GM21423 (cell line): Measurements from ENCODE around the gene HDLBP.

Experiments
- ATAC-seq: cut with Tn5 transposase; IDR thresholded peaks from one replicate; pipeline ENCODE4 v1.9.1; 2021; ENCODE audit warnings: mild to moderate bottlenecking, moderate library complexity; ENCODE audit not compliant: unreplicated experiment

HDLBP gene

GRCh38 chr2:241258505-241259280, 56.8 kb downstream of the HDLBP start:
- no peak for ATAC-seq

DNA sequence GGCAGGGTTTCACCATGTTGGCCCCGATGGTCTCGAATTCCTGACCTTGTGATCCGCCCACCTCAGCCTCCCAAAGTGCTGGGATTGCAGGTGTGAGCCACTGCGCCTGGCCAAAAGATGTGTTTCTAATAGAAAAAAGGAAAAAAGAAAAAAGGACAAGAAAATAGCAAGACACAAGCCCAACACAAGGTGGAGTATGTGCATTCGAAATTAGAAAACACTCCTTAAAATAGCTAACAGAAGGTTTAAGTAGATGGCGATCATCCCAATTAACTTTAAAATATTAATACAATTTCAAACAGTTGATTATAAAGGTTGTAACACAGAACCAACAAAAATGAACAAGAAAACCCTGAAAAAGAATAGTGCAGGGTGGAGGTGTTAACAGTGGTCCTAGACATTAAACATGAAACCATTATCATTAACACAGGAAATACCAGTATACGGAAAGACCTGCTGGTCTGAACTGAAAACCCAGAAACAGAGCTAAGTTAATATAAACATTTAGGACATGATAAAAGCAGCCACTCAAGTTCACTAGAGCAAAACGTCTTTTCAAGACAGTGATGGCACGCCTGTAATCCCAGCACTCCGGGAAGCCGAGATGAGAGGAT, 57.9 kb downstream of the HDLBP start:
- ATAC-seq, result no peak

- no peak for ATAC-seq
Measured at GRCh38 chr2:241256168-241256545, 59.3 kb downstream of the HDLBP start.

- ATAC-seq, result no peak
Measured at GRCh38 chr2:241255542-241256167, 59.8 kb downstream of the HDLBP start.

DNA sequence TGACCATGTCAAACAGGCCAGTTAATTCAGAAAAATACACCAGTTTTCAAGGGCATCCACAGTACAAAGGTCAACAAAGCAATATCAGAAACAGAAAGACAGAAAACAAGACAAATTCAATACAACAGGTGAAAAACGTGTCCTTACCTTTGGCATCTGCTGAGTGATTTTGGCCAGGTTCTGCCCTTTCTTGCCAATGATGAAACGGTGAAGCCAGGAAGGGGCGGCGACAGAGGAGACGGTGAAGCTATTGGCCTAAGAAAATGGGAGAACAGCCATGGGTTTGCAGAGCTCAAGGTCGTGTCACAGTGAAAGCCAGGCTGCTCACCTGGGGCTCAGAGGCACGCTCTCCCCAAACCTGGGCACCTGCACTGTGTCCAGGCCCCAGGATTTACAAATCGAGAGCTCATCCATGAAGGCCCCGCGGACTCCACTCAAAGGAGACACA, 60.5 kb downstream of the HDLBP start:
- no peak for ATAC-seq

- ATAC-seq, result no peak
Measured at GRCh38 chr2:241252778-241253475, 62.5 kb downstream of the HDLBP start.

GRCh38 chr2:241249654-241250053, 65.8 kb downstream of the HDLBP start:
- no peak for ATAC-seq

- no peak for ATAC-seq
Measured at GRCh38 chr2:241248897-241249296, 66.6 kb downstream of the HDLBP start.

GRCh38 chr2:241248289-241248688, 67.2 kb downstream of the HDLBP start:
- ATAC-seq, result no peak

DNA sequence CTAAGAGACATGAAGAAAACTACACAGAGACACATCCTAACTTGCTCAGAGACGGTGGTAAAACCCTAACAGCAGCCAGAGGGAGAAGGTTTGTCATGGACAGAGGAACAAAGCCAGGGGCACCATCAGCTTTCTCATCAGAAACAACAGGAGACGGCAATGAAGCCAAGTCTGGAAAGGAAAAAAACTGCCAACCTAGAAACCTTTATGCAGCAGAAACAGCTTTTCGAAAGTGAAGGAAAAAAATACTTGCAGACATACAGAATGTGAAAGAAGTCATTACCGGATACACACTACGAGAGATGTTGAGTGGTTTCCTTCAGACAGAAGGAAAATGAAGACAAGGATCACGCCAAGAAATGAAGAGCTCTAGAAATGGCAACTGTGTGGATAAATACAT, 71.1 kb downstream of the HDLBP start:
- ATAC-seq, result no peak

DNA sequence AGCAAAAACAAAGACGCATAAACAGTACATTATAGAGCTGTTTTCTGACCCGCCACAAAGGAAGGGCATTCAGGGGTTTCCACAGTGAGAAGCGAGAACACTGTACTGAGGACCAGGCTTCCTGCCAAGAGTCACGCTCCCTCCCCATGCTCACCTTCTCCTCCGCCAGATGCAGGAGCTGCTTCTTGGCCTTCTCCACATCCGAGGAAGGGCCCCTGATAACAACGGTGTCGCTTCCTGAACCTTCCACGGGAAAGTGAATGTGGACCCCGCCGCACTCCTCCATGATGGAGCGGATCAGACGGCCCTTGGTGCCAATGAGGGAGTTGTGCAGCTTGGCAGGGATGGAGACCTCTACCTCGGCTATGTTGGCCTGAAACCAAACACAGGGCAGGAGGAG, 73.2 kb downstream of the HDLBP start:
- ATAC-seq, result no peak

GRCh38 chr2:241241669-241242068, 73.8 kb downstream of the HDLBP start:
- ATAC-seq, result no peak

GRCh38 chr2:241240320-241241004, 75.0 kb downstream of the HDLBP start:
- no peak for ATAC-seq

DNA sequence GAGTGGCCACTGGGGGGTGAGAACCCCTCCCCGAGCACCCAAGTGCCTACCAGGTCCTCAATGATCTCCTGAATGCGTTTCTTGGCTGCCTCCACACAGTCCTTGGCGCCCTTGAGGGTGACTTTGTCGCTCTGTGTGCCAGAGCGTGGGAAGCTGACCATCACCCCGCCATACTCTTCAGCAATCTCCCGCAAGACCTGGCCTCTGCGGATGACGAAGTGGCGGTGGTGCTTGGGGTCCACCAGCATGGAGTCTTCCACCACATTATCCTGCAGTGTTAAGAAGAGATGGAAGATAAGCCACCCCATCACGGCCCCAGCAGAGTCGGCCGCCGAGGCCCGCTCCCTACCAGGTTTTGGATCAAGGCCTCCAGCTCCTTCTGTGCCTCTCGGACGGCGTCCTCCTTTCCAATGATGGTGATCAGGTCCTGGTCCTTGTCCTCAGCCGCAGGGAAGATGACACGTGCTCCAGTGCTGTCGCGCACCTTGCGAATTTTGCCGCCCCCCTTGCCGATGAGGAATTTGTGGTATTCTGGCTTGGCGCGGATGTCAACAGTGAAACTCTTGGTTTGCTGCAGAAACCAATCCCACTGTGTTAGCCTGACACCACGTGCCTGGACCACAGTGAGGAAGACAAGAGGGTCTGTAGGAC, 75.8 kb downstream of the HDLBP start:
- ATAC-seq, result no peak

DNA sequence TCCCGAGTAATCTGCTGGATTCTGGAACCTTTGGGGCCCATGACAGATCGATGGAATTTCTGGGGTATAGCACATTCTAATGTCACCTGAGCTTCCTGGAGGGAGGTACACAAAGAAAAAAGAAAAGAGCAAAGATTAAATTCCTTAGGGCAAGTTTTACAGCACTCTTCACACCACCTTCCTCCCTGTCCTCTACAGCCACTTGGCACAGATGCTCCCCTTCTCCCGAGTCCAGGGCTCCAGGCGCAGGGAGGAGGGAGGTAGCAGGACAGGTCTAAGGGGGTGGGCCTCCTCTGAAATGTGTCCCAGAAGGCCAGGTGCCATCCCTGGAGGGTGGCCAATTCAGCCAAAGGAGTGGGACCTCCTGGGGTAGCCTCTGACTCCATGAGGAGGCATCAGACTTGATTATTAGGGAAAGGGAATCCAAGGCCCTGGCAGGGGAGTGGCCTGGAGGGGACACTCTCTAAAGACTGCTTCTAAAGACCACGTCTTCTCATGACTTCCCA, 76.7 kb downstream of the HDLBP start:
- no peak for ATAC-seq

DNA sequence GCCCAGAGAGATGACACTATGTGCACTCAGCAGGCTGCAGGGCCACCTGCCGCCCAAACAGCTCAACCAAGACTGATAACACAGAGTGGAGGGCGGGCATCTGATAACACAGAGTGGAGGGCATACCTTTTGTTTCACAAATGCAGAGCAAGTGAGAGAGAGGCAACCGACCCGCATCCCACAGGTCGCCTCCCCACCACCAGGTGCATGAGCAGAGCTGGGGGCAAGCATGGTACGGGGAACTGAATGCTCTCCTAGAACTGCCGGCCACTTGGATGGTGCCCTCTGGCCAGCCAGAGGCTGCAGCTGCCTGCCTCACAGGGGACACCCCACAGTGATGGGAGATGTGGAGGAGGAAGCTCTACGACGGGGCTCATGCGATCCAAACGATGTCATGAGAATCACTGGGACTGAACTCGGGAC, 77.5 kb downstream of the HDLBP start:
- no peak for ATAC-seq

DNA sequence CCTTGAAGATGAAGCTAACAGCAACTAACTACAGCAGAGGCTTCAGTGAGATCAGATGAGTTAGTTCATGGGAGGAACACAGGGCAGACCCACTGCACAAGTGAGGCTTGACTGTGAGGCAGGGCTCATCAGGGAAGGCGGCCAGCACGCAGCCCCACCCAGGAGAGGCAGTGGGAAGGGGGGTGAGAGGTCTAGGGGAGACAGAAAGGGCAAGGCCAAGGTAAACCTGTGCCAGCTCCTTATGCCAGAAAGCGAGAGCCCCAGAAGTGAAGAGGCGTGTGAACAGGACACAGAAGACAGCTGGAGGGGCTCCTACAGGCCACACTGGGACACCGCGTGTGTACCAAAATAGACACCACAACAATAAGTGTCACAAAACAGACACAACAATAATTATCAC, 78.4 kb downstream of the HDLBP start:
- no peak for ATAC-seq

GRCh38 chr2:241235859-241236593, 79.4 kb downstream of the HDLBP start:
- no peak for ATAC-seq

- ATAC-seq, result no peak
Measured at GRCh38 chr2:241234962-241235740, 80.3 kb downstream of the HDLBP start.
